Stimulated activated CD8-positive, alpha-beta memory T cell treated with anti-CD3 and anti-CD28 coated beads, Interleukin-2, amount 100 ng/mL, for 1 hour (primary cell): Measurements from ENCODE around the gene ACSF3.

Experiments used
- DNase-seq, 2 donors: peaks; one replicate each; pipeline ENCODE4 v3.0.0-alpha.2; 2020; ENCODE audit warnings: low read depth in 2 of 2

The ACSF3 gene

GRCh38 chr16:89095491-89095951 lies 1.9 kb downstream of the ACSF3 start:
- no peak for DNase-seq

- no peak for DNase-seq
These were observed 2.5 kb downstream of the ACSF3 start for GRCh38 chr16:89096042-89096717.

GRCh38 chr16:89096768-89097391 lies 3.2 kb downstream of the ACSF3 start:
- DNase-seq = peak; percentile 29 to 54

- DNase-seq = no peak
These were observed 3.7 kb downstream of the ACSF3 start for GRCh38 chr16:89097392-89097772.

GRCh38 chr16:89098767-89099430 lies 5.2 kb downstream of the ACSF3 start:
- DNase-seq = no peak

- no peak for DNase-seq
These were observed 6.3 kb downstream of the ACSF3 start for GRCh38 chr16:89099905-89100304.

GRCh38 chr16:89100601-89101302 lies 7.1 kb downstream of the ACSF3 start:
- no peak for DNase-seq

- no peak for DNase-seq
These were observed 7.8 kb downstream of the ACSF3 start for GRCh38 chr16:89101303-89102040.

- DNase-seq = no peak
These were observed 8.4 kb downstream of the ACSF3 start for GRCh38 chr16:89102041-89102471.

- DNase-seq = no peak
These were observed 8.9 kb downstream of the ACSF3 start for GRCh38 chr16:89102481-89103073.

- no peak for DNase-seq
These were observed 9.5 kb downstream of the ACSF3 start for GRCh38 chr16:89103156-89103555.

- no peak for DNase-seq
These were observed 10.1 kb downstream of the ACSF3 start for GRCh38 chr16:89103781-89104180.

- DNase-seq = no peak
These were observed 10.7 kb downstream of the ACSF3 start for GRCh38 chr16:89104303-89104702.

- DNase-seq = no peak
These were observed 11.4 kb downstream of the ACSF3 start for GRCh38 chr16:89104930-89105571.

GRCh38 chr16:89105599-89106151 lies 12.0 kb downstream of the ACSF3 start:
- no peak for DNase-seq

GRCh38 chr16:89106533-89107202 lies 13.0 kb downstream of the ACSF3 start:
- DNase-seq = no peak

GRCh38 chr16:89107203-89107582 lies 13.5 kb downstream of the ACSF3 start:
- DNase-seq = no peak

GRCh38 chr16:89108416-89108815 lies 14.8 kb downstream of the ACSF3 start:
- DNase-seq = no peak

- no peak for DNase-seq
These were observed 17.0 kb downstream of the ACSF3 start for GRCh38 chr16:89110641-89111040.

- no peak for DNase-seq
These were observed 17.6 kb downstream of the ACSF3 start for GRCh38 chr16:89111263-89111662.
